SK-N-SH treated with all-trans-retinoic acid at 6 μM for 48 hours (cell line): ENCODE results near the gene LAMA3.
A peak's percentile ranks its signal among the peaks of the same experiment; 100 is the strongest.

ENCODE experiments used
- ATAC-seq: fragments of 200-7000 bp; cut with Tn5 transposase; 3 replicates; pipeline ENCODE4 v1.9.1; 2020; ENCODE audit warnings: mild to moderate bottlenecking, moderate library complexity
- ARNTL ChIP-seq: fragments of 450-650 bp; formaldehyde crosslinking; IDR thresholded peaks from 2 replicates; pipeline ENCODE4 v1.5.0; 2020; ENCODE audit warnings: low read depth, mild to moderate bottlenecking, moderate library complexity, borderline replicate concordance
- BACH2 ChIP-seq: fragments of 250-450 bp; sonication (Bioruptor Pico); IDR thresholded peaks from 2 replicates; pipeline ENCODE4 v1.9.0; 2021; ENCODE audit warnings: mild to moderate bottlenecking, borderline replicate concordance
- CSRNP3 ChIP-seq: fragments of 250-450 bp; sonication (Bioruptor Pico); IDR thresholded peaks from 2 replicates; pipeline ENCODE4 v1.5.1; 2021; ENCODE audit warnings: mild to moderate bottlenecking, moderate library complexity
- ESRRG ChIP-seq: fragments of 250-450 bp; sonication (Bioruptor Pico); IDR thresholded peaks from 2 replicates; pipeline ENCODE4 v1.6.1; 2021; ENCODE audit warnings: mild to moderate bottlenecking
- ISL1 ChIP-seq: fragments of 250-450 bp; sonication (Bioruptor Pico); IDR thresholded peaks from 2 replicates; pipeline ENCODE4 v2.1.2; 2022; ENCODE audit warnings: mild to moderate bottlenecking, moderate library complexity
- OSR1 ChIP-seq: fragments of 250-450 bp; sonication (Bioruptor Pico); IDR thresholded peaks from 2 replicates; pipeline ENCODE4 v1.8.0; 2022; ENCODE audit warnings: moderate library complexity, mild to moderate bottlenecking, inconsistent platforms
- PATZ1 ChIP-seq: fragments of 250-450 bp; sonication (Bioruptor Pico); IDR thresholded peaks from 2 replicates; pipeline ENCODE4 v1.8.0; 2020; ENCODE audit warnings: mild to moderate bottlenecking, moderate library complexity, borderline replicate concordance
- POU6F1 ChIP-seq: fragments of 250-450 bp; sonication (Bioruptor Pico); IDR thresholded peaks from 2 replicates; pipeline ENCODE4 v1.8.0; 2021; ENCODE audit warnings: low read depth, mild to moderate bottlenecking, moderate library complexity, borderline replicate concordance
- PPARA ChIP-seq: fragments of 250-450 bp; sonication (Bioruptor Pico); IDR thresholded peaks from 2 replicates; pipeline ENCODE4 v1.5.0; 2020; ENCODE audit warnings: mild to moderate bottlenecking, borderline replicate concordance
- RARB ChIP-seq: fragments of 250-450 bp; sonication (Bioruptor Pico); IDR thresholded peaks from 2 replicates; pipeline ENCODE4 v1.8.0; 2021; ENCODE audit warnings: mild to moderate bottlenecking, moderate library complexity
- SNAI2 ChIP-seq: fragments of 250-450 bp; sonication (Bioruptor Pico); IDR thresholded peaks from 2 replicates; pipeline ENCODE4 v1.5.0; 2020; ENCODE audit warnings: mild to moderate bottlenecking, moderate library complexity
- TCF4 ChIP-seq: fragments of 250-450 bp; sonication (Bioruptor Pico); IDR thresholded peaks from 2 replicates; pipeline ENCODE4 v1.8.0; 2021; ENCODE audit warnings: mild to moderate bottlenecking, moderate library complexity, borderline replicate concordance
- TOX ChIP-seq: fragments of 250-450 bp; sonication (Bioruptor Pico); IDR thresholded peaks from 2 replicates; pipeline ENCODE4 v1.8.0; 2021; ENCODE audit warnings: mild to moderate bottlenecking, moderate library complexity, borderline replicate concordance
- ZC3H10 ChIP-seq: fragments of 250-450 bp; sonication (Bioruptor Pico); IDR thresholded peaks from 2 replicates; pipeline ENCODE4 v1.5.1; 2021; ENCODE audit warnings: mild to moderate bottlenecking, moderate library complexity
- ZFP3 ChIP-seq: fragments of 250-450 bp; sonication (Bioruptor Pico); IDR thresholded peaks from 2 replicates; pipeline ENCODE4 v1.5.0; 2020; ENCODE audit warnings: mild to moderate bottlenecking, moderate library complexity
- ZNF565 ChIP-seq: fragments of 450-650 bp; formaldehyde crosslinking; conservative IDR thresholded peaks from 2 replicates; pipeline ENCODE4 v1.5.0; 2020; ENCODE audit warnings: low read depth, mild to moderate bottlenecking, moderate library complexity
- ZNF8 ChIP-seq: fragments of 450-650 bp; formaldehyde crosslinking; IDR thresholded peaks from 2 replicates; pipeline ENCODE4 v1.5.0; 2020; ENCODE audit warnings: mild to moderate bottlenecking, moderate library complexity
- TF ChIP-seq, protein P1 (sequence below): fragments of 250-450 bp; sonication (Bioruptor Pico); IDR thresholded peaks from 2 replicates; pipeline ENCODE4 v1.5.0; 2020; ENCODE audit warnings: mild to moderate bottlenecking, moderate library complexity
- TF ChIP-seq, protein P2 (sequence below): fragments of 250-450 bp; sonication (Bioruptor Pico); IDR thresholded peaks from 2 replicates; pipeline ENCODE4 v1.5.1; 2020; ENCODE audit warnings: low read depth, mild to moderate bottlenecking, moderate library complexity

LAMA3 gene

GRCh38 chr18:23752363-23752762 lies 63.1 kb downstream of the LAMA3 start:
- ATAC-seq, result no peak
- TF ChIP-seq CSRNP3 (CRISPR knock-in tag) (no peak), ESRRG (CRISPR knock-in tag) (no peak), PPARA (CRISPR knock-in tag) (no peak), PATZ1 (no peak), ZNF565 (CRISPR knock-in tag) (no peak), BACH2 (CRISPR knock-in tag) (no peak), OSR1 (CRISPR knock-in tag) (no peak), POU6F1 (CRISPR knock-in tag) (no peak)

DNA sequence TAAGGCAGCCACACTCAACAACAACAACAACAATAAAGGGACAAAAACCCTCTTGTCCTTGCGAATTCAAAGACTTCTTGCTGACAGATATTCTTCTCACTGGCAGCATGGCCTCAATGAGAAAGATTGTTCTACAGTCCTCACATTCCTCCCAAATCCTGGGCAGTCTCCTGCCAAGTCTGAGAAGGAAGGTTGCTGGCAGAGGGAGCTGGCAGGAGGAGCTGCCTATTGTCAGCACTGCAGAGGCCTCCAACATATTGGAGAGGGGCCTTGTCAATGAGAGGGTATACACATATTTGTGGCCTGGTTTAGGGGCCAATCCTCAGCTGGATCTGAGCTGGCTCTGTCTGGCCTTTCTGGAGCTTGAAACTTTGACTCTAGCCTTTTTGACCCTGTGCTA lies 63.5 kb downstream of the LAMA3 start:
- ATAC-seq, result peak; percentile 76
- no peak for TF ChIP-seq CSRNP3 (CRISPR knock-in tag)
- no peak for TF ChIP-seq ZNF565 (CRISPR knock-in tag)
- TF ChIP-seq ESRRG (CRISPR knock-in tag), result no peak
- TF ChIP-seq ARNTL (CRISPR knock-in tag), result no peak
- no peak for TF ChIP-seq OSR1 (CRISPR knock-in tag)
- TF ChIP-seq BACH2 (CRISPR knock-in tag), result no peak
- no peak for TF ChIP-seq PPARA (CRISPR knock-in tag)
- no peak for TF ChIP-seq ISL1 (CRISPR knock-in tag)
- TF ChIP-seq ZNF8, result no peak
- no peak for TF ChIP-seq ZFP3 (CRISPR knock-in tag)
- no peak for TF ChIP-seq TOX (CRISPR knock-in tag)
- TF ChIP-seq, protein P1, sequence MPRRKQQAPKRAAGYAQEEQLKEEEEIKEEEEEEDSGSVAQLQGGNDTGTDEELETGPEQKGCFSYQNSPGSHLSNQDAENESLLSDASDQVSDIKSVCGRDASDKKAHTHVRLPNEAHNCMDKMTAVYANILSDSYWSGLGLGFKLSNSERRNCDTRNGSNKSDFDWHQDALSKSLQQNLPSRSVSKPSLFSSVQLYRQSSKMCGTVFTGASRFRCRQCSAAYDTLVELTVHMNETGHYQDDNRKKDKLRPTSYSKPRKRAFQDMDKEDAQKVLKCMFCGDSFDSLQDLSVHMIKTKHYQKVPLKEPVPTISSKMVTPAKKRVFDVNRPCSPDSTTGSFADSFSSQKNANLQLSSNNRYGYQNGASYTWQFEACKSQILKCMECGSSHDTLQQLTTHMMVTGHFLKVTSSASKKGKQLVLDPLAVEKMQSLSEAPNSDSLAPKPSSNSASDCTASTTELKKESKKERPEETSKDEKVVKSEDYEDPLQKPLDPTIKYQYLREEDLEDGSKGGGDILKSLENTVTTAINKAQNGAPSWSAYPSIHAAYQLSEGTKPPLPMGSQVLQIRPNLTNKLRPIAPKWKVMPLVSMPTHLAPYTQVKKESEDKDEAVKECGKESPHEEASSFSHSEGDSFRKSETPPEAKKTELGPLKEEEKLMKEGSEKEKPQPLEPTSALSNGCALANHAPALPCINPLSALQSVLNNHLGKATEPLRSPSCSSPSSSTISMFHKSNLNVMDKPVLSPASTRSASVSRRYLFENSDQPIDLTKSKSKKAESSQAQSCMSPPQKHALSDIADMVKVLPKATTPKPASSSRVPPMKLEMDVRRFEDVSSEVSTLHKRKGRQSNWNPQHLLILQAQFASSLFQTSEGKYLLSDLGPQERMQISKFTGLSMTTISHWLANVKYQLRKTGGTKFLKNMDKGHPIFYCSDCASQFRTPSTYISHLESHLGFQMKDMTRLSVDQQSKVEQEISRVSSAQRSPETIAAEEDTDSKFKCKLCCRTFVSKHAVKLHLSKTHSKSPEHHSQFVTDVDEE (CRISPR knock-in tag), result no peak
- no peak for TF ChIP-seq PATZ1
- TF ChIP-seq ZC3H10 (CRISPR knock-in tag), result no peak
- TF ChIP-seq, all 23 proteins: peak for 0

GRCh38 chr18:23756590-23757436 lies 67.6 kb downstream of the LAMA3 start:
- ATAC-seq, result no peak
- no peak for TF ChIP-seq RARB (CRISPR knock-in tag)
- TF ChIP-seq ZFP3 (CRISPR knock-in tag), result no peak
- TF ChIP-seq SNAI2 (CRISPR knock-in tag), result no peak
- TF ChIP-seq, protein P2, sequence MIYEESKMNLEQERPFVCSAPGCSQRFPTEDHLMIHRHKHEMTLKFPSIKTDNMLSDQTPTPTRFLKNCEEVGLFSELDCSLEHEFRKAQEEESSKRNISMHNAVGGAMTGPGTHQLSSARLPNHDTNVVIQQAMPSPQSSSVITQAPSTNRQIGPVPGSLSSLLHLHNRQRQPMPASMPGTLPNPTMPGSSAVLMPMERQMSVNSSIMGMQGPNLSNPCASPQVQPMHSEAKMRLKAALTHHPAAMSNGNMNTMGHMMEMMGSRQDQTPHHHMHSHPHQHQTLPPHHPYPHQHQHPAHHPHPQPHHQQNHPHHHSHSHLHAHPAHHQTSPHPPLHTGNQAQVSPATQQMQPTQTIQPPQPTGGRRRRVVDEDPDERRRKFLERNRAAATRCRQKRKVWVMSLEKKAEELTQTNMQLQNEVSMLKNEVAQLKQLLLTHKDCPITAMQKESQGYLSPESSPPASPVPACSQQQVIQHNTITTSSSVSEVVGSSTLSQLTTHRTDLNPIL (CRISPR knock-in tag), result no peak
- TF ChIP-seq CSRNP3 (CRISPR knock-in tag), result no peak
- TF ChIP-seq TCF4 (CRISPR knock-in tag), result no peak
- TF ChIP-seq ZNF8, result no peak
- TF ChIP-seq PPARA (CRISPR knock-in tag), result no peak
